ENCODE data around the gene SERPINF2.
A peak's percentile ranks its signal among the peaks of the same experiment; 100 is the strongest.
"Not testable (repeated sequence)": the region's sequence is repeated elsewhere in the genome, so short reads cannot be mapped to it uniquely, and the experiment has no call there.

The SERPINF2 gene

DNA sequence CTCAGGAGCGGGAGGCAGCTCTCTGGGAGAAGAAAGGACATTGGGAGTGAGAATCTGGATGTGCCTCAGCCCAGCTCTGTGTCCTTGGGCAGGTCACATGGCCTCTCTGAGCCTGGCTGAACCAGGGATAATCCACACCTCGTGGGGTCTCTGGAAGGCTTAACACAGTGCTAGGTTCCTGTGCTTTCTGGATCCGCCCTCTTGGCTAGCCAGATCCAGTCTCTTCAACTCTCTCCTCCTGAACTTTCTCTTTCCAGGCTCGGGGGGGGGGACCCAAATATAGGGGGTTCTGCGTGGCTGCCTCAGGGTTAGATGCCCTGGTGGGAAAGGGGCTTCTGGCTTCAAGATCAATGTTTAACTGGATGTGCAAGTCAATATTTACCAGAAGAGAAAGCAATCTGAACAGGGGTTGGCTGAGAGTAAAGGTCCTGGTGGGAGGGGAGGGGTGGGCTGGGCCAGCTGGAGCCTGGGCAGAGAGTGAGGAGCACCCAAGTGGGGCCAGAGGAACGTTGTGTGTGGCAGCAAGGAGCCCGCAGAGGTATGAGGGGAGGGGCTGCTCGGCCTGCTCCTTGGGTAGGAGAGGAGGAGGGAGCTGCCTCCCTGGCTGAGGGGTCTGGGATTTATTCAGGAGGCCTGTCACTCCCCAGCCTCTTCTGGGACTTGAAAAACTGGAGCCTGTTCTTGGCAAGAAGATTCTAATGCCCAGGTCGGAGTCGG, at the start of gene SERPINF2:
SERPINF2 (plus strand) TSS at position 501 of the 717 bp plus-strand sequence. CDS start 2,125 bp downstream, outside the sequence.
- no peak for DNase-seq

DNA sequence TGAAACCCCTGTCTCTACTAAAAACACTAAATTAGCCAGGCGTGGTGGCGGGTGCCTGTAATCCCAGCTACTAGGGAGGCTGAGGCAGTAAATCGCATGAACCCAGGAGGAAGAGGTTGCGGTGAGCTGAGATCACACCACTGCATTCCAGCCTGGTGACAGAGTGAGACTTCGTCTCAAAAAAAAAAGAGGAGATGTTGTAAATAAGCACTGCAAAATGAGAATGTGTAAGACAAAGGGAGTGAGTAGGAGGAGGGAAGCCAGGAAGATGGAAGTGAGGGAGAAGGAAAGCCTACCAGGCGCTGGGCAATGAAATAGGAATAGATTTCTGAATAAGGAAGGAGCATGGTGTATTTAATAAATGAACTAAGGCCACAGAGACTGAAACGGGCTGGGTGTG, 49.3 kb upstream of the SERPINF2 start:
- DNase-seq, result no peak

DNA sequence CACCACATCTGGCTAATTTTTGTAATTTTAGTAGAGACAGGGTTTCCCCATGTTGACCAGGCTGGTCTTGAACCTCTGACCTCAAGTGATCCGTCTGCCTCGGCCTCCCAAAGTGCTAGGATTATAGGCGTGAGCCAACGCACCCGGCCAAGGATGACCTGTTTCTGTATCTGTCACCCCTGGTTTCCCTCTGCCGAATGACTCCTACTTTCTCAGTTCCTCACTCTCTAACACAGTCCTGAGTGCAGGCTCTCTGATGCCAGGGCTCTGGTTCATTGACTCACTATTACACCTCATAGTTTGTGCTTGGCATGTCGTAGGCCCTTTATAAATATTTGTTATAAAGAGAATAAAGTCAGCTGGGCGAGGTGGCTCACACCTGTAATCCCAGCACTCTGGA, 47.3 kb upstream of the SERPINF2 start:
- no peak for DNase-seq

DNA sequence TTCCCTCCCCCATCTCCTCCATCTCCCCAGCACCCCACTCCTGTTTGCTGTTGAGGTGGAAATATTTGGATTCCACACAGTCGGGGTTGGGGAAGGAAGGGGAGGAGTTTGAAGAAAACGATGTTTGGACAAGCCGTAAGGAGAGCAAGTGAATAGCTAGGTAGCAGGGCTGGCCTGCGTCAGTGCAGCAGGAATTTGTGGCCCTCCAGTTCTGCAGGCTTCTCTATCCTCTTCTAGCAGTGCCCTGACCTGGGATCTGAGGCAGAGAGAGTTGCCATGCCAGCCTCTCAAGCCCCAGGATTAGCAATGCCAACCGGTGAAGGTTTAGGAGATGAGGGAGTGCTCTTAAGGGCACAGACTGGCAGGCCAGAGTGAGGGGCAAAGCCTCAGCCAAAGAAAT, 45.0 kb upstream of the SERPINF2 start:
- no peak for DNase-seq

DNA sequence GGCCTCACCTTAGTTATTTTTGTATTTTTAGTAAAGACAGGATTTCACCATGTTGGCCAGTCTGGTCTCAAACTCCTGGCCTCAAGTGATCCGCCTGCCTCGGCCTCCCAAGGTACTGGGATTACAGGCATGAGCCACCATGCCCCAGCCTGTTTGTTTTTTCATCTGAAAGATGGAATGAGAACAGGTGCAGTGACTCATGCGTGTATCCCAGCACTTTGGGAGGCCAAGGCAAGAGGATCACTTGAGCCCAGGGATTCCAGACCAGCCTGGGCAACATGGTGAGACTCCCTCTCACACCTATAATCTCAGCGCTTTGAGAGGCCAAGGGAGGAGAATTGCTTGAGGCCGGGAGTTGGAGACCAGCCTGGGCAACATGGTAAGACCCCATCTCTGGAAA, 42.8 kb upstream of the SERPINF2 start:
- not testable (repeated sequence) for DNase-seq

DNA sequence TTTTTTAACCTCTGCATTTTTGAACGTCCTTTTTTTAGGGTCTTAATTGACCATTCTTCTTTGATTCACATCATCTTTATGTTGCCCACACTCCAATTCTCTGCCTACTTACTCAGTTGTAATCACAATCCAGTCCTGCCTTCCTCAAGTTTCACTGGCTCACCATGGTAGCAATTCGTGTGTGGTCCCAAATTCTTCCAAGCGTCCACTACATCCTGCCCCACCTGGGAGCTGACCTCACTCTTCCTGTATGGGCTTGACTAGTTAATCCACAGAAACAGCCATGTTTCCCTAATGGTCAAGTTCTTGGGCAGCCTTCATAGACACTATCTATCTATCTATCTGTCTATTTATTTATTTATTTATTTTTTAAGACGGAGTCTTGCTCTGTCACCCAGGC, 39.6 kb upstream of the SERPINF2 start:
- no peak for DNase-seq

DNA sequence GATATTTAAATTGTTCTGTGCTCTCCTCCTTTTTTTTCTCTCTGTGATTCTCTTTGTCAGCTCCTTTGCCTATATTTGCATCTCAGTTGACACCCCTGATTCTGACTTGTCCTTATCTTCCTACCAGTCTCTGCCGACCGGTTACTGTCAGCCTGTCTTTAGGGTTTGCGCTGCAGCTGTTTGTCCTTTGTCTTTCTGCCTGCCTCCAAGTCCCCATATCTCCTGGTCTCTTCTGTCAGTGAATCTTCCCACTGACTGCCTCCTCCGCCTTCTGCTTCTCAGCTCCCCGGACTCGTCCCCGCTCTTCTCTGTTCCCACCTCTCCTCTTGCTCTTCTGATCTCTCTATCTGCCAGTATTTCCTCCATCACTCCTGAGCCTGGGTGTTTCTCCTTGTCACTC, 37.7 kb upstream of the SERPINF2 start:
- no peak for DNase-seq

DNA sequence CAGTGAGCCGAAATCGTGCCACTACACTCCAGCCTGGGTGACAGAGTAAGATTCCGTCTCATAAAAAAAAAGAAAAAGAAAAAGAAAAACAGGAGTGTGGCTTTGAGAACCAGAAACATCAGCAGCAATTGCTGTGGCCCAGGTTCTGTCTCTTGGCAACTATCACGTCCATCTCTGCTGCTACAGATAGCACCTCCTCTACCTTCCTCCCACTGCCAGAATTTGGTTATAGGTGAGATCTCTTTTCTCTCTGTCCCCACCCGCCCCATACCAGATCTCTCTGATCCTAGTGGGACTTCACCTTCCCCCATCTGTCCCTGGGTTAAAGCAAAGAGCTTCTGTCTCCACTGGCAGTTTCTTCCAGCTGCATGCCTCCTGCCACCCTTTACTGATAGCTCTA, 35.6 kb upstream of the SERPINF2 start:
- no peak for DNase-seq

DNA sequence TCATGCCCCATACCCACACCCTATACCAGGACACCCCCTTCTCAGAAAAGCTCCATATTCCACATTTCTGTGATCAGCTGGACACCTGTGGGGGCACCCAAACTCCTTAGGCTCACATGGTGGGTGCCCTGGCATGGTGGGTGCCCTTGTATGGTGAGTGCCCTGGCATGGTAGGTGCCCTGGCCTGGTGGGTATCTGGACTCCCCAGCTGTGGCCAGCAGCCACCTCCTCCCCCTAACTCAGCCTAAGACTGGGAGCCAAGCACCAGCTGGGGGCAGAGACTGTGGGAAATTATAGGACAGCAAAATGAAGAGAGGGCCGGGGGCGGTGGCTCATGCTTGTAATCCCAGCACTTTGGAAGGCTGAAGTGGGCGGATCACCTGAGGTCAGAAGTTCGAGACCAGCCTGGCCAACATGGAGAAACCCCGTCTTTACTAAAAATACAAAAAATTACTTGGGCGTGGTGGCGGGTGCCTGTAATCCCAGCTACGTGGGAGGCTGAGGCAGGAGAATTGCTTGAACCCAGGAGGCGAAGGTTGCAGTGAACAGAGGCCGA, 33.8 kb upstream of the SERPINF2 start:
- not testable (repeated sequence) for DNase-seq

DNA sequence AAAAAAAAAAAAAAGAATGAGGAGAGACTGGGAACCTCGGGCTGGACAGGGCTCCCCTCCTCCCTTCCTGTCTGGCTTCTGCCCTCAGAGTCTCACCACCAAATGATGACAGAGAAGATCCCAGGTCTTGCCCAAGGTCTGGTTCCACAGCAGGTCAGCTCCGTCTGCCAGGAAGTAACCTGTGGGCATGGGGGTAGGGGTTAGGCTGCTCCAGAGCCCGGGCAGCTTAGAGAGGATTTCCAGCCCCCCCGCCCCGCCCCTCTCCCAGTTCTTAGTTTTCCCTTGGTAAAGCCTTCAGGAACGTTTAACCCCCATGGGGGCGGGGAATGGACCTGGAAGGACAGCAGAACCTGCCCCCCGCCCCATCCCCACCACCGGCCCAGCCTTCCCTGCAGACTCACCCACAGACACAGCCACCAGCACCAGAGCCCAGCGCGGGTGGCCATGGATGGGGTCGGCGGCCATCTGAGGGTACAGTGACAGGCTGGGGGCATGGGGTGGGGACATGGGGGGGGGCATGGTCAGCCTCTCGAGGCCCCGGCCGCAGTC, 33.2 kb upstream of the SERPINF2 start:
- DNase-seq, result no peak

DNA sequence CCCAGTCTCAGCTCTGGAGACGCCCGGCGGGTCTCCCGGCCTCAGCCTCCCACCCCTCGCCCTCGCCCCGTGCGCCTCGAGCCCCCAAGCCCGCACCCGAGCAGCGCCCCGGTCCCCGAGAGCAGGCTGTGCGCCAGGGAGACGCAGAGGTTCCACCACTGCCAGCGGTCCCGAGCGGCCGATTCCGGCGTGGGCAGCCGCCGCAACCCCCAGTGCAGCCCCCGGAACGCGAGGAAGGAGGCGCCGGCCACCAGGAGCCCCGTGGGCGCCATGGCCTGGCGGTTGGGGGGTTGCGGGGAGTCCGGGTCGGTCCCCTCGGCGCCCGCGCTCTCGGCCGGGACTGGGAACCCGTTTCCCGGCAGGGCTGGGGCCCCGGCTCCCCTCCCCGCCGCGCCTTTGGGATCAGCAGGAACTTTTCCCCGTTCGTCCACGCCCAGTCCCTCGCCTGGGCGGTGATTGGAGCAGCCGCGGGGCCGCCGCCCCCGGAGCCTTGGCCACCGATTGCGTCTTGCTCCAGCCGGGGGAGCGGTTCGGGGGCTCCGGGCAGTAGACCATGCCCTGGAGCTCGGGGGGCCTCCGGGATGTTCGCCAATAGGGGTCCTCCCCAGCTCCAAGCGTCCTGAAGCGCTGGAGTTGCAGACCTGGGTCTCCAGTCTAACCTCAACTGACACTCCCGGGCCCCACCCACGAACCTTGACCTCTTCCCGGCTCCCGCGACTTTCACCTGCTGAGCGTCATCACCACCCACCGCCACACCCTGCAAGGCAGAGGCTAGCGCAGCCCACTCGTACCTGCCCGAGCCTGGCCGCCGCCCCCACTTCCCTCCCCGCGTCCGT, 32.5 kb upstream of the SERPINF2 start, which contains the start of gene TLCD2:
TLCD2 (minus strand) TSS at position 407 of the 836 bp plus-strand sequence; CDS start at position 272, 135 bp downstream.
- DNase-seq, result peak in 1 of 2 experiments; percentile 48

DNA sequence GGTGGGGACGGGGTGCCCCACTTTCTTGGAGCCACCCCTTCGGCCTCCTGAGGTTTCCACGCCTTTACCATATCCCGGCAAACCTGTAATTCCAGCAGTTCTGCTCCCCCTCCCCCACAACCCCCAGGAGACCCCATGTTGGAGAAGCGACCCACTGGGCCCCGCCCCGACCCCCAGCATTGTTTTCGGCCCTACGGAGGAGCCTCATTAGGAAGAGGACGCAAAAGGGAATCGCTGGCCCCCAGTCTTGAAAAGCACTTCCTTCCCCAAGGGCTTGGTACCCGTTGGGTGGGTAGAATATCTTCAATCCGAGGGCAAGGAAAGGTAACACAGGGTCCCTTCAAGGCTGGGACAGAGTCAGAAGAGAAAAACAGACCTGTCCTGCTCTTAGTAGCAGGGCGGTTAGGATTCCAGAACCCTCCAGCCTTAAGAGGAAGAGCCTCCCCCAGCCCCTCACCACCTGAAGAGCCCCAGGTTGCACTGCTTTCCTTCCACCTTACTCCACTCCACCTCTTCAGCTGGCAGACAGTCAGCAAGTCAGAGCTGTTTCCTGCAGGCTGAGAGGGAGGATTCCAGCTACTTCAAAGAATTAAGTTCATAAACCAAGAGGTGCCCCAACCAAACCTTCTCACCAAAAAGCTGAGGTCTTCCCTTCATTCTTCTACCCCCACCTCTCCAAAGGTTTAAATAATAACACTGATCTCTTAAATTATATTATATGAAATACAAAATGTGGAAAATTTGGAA, 31.7 kb upstream of the SERPINF2 start:
- no peak for DNase-seq

DNA sequence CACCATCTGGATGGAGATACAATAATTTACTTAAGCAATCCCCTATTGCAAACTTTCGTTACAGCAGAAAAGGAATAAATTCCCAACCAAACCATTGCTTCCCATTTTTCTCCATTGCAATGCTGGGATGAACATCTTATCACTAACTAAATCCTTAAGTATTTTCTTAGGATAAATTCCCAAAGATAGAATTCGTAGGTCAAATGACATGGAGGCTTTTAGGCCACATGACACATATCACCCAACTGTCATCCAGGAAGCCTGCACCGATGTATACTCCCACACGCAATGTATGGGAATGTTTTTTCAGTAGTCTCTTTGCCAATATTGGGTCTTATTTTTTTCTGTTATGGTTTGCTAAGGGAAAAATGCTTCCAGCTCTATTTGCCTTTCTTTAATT, 30.9 kb upstream of the SERPINF2 start:
- no peak for DNase-seq

DNA sequence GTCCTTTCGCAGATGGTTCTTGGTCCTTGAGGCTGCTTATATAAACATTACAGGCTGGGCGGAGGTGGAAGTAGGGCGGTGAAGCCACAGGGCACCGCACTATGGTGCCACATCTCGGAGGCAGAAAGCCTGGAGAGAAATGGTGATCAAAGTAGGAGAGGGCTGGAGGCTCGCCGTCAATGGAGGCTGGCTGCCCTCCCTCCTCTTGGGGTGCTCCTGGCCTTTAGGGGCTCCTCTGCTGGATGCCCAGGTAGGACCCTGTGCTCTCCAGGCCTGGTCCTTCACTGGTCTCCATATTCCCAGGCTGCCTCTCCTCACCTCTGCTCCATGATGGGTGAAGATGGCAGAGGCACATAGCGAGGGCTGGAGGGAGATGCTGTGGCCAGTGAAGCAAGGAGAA, 30.4 kb upstream of the SERPINF2 start:
- DNase-seq, result no peak

DNA sequence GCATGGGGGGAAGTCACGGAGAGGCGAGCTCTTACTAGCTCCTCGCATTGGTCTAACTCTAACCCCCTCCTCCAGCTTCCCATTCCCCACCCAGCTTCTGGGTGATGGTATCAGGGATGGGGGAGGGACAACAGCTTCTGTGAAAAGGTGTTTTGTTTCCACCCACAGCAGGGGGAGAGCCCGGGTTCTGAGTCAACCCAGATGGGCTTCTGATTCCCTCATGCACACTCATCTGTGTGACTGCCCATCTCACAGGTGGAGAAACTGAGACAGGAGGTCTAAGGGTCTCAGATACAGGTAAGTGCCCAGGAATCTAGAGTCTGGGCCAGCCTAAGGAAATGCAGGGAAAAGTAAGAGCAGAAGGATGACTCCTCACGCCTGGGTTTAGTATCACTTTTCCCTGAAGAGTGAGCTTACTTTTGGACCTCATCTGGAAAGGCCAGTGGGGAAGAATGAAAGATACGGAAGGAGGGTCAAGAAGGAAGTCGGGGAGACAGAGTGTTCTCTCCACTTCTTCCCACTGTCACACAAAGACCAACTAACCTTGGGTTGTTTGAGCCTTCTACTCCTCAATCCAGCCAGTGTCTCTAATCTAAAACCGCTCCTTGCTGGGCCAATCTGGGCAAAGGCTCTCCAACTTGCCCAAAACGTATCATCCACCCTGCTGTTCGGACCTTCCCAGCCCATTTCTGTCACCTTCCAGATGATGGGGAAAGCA, 29.4 kb upstream of the SERPINF2 start:
- DNase-seq, result no peak

DNA sequence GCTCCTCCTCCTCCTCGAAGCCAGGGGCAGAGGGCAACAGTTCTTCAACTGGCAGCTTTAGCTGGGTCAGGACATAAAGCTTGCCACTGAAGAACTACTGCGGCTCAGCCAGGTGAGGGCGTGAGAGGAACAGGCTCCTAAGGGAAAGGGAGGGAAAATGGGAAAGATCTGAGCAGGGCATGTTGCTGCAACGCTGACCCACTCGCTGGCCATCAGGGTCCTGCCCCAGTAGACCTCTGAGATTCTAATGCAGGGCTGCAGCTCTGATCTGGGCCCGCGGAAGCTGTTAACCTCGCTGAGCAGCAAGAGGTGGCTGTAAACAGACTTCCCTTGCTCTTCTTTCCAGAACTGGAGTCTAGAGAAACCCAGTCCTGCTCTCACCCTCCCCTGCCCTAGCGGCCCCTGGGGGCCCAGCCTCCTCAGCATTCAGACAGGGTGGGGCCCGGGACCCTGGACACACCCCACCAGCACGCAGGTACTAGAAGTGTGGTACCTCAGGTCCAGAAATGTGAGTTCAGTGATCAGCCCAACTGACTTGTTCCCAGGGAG, 28.7 kb upstream of the SERPINF2 start:
- DNase-seq, result no peak

DNA sequence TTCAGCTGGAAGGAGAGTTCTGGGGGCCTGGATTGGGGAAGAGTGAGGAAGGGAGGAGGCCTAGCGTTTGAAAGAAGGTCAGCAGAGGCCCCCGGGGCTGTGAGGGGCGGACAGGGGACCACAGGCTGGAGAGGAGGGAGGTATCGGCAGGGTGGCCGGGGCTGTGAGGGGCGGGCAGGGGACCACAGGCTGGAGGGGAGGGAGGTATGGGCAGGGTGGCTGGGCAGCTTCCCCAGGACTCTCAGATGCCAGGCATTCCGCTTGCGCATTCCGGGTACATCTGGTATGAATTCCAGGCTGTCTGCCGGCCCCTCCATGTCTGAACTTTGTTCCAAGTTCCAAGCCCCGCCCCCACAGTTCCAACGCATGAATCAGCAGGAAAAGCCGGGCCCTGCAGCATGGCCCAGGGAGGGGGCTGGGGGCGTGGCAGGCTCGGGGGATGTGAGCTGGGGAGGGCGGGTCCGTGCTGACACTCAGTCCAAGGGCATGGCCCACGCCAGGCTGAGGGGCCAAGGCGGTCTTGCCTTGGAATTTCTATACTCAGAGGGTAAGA, 28.2 kb upstream of the SERPINF2 start:
- DNase-seq, result peak; percentile 86 to 92

DNA sequence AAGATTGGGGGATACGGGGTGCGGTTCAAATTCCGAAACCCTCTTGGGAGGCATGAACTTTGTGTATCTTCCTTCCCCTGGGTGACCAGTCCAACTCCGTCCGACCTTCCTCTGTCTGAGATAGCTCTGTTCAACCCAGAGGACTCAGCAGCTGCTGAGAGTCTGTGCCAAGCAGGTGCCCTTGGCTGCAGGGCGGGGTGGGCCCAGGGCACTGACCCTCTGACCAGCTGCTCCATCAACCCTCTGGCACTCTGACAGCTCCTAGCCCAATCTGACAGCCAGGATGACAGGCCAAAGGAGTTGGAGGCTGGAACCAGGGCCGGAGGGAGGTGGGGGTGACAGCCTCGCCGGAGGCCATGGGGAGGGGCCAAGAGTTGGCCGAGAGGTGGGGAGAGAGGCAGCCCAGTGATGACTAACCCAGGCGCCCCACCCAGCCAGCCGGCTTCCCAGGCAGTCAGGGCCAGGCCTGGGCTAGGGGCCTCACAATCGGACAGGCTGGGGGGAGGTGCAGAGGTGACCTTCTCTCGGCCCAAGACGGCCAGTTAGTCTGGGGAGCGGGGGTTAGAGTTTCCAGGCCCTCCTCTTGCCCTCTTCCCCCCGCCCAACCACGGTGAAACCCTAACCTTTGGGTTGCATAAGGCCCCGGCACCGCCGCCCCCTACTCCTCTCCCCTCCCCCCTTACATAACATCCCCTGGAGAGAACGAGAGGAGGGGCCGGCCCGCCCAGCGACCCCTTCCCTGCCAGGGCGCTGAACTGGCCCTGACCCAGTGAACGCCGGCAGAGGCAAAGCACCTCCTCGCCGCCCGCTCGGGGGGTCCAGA, 27.5 kb upstream of the SERPINF2 start:
- peak; percentile 27 to 46 for DNase-seq

DNA sequence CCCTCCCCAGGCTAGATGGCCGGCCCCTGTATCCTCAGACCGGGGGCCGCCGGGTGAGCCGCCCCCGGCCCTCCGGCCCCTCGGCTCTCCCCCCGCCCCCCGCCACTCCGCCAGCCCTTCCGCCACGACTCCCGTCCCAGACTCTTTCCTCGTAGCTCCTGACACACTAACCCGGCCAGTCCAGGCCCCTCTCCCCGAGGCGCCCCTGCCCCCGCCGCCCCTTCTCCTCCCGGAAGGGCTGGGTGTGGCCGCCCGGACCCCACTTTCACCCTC, 26.9 kb upstream of the SERPINF2 start:
- no peak for DNase-seq

DNA sequence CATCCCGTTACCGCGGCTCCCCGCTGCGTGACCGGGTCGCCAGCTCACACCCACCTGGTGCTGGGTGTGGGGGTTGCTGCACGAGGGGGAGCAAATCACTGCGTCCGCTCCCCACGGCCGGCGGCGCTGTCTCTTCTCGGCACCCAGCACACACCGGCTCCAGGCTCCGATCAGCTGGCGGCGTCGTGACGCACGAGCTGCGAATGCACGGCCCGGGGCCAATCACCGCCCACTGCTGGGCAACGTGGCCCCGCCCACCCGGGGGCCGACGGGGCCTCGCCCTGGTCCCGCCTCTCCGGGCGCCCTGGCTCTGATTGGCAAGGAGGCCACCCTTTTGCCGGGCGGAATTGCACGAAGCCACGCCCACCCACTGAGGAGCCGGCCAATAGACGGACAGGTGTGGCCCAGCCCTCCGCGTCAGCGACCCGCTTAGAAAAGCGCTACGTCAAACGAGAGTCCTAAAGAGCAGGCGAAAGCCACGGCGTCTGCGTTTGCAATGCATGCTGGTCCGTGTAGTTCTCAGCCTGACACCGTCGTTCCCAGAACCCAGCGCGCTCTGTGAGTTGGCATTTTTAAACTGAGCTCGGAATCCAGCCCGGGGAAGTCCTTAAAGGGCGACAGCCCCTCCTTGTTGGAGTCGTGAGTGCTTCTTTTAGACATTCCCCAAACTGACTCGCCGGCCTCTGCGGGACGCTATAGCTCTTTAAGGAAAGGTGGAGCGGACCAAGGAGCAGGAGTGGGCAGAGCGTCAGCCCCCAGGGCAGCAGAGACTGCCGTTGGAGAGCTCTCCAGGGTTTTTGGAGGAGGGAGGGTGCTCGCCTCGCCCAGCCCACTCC, 26.4 kb upstream of the SERPINF2 start:
- peak; percentile 99 for DNase-seq

Data from NCI-H446 (cell line).